Uterus (tissue), 4 donors: ENCODE data around the gene ZNF407. TPM values are rescaled to one million over a fixed set of nuclear protein-coding genes. Genes with fewer than 3 reads are reported as not detected.

Experiments used
- DNase-seq, 2 donors: peaks; one replicate each; pipeline ENCODE4 v3.0.0-alpha.2; 2019 to 2020
- H3K27ac ChIP-seq, 2 donors: fragments of 200-600 bp; sonication (generic); 1 replicate in 1 of 2; 2 replicates in 1 of 2; pipeline ENCODE4 v1.5.1; 2016 to 2018
- H3K27me3 ChIP-seq, 2 donors: fragments of 200-600 bp; sonication (generic); one replicate each; pipeline ENCODE4 v1.5.1; 2018 to 2019; ENCODE audit warnings: control low read depth in 1 of 2
- H3K36me3 ChIP-seq, 2 donors: fragments of 200-600 bp; sonication (generic); one replicate each; pipeline ENCODE4 v1.5.1; 2019; ENCODE audit warnings: control low read depth in 1 of 2
- H3K4me1 ChIP-seq, 2 donors: fragments of 200-600 bp; sonication (generic); one replicate each; pipeline ENCODE4 v1.5.1; 2018 to 2019; ENCODE audit warnings: control low read depth in 1 of 2
- H3K4me3 ChIP-seq, 2 donors: fragments of 200-600 bp; sonication (generic); 1 replicate in 1 of 2; 2 replicates in 1 of 2; pipeline ENCODE4 v1.5.1; 2018 to 2019; ENCODE audit warnings: mild to moderate bottlenecking in 1 of 2
- H3K9me3 ChIP-seq, 2 donors: fragments of 200-600 bp; sonication (generic); one replicate each; pipeline ENCODE4 v1.5.1; 2019; ENCODE audit warnings: control low read depth in 1 of 2
- CTCF ChIP-seq, 4 experiments: fragments of 200-600 bp in 2 of 4; fragments of 450-650 bp in 2 of 4; sonication (generic) in 2 of 4; IDR thresholded peaks; one replicate each; pipeline ENCODE4 v1.5.1; 2016 to 2019; ENCODE audit warnings: antibody characterized with exemption in 4 of 4, mild to moderate bottlenecking in 2 of 4, moderate library complexity in 1 of 4
- POLR2A ChIP-seq, 2 donors: fragments of 450-650 bp; IDR thresholded peaks; one replicate each; pipeline ENCODE4 v1.6.1; 2016; ENCODE audit warnings: antibody characterized with exemption in 2 of 2, mild to moderate bottlenecking in 1 of 2, moderate library complexity in 1 of 2
- intact Hi-C: fragments of 100-400 bp; cut with DNase I; formaldehyde crosslinking; loops from one replicate; pipeline ENCODE4 v1.15.1; 2023; ENCODE audit warnings: low total_unique reads
- total RNA-seq, 4 donors: library from RNA; depleted of rRNA in 3 of 4; stranded (reverse); fragments of >200 nt in 3 of 4; gene quantifications; one replicate each; pipeline versions ENCODE4 v1.1.0 to v1.2.4, GENCODE V29; 2014 to 2023
- donor health status: DM: yes; HTN: yes; CAD: no.

Gene ZNF407
- total RNA-seq, 4 donors from 2014 or later, result 10.6 to 38.9 (median 23.7) TPM

- H3K4me3 ChIP-seq, result no peak overlapping the region
- H3K27me3 ChIP-seq, result no peaks in the 10 kb centered on the region
- intact Hi-C loops, result no loop called here
- H3K9me3 ChIP-seq, result no peaks in the 10 kb centered on the region
- no peak overlapping the region for H3K27ac ChIP-seq
- TF ChIP-seq POLR2A (IDR thresholded peaks at IDR 0.05), result no peak
- TF ChIP-seq CTCF (IDR thresholded peaks at IDR 0.05), result no peak
- no peak for DNase-seq
- H3K4me1 ChIP-seq, result no peaks in the 10 kb centered on the region
- no peaks in the 10 kb centered on the region for H3K36me3 ChIP-seq
These were observed 22.8 kb upstream of the ZNF407 start for GRCh38 chr18:74574916-74575315.

- Histone ChIP-seq H3K9me3 (no peaks in the 10 kb centered on the region), H3K27ac (no peak overlapping the region), H3K4me1 (no peaks in the 10 kb centered on the region), H3K27me3 (no peaks in the 10 kb centered on the region), H3K4me3 (no peak overlapping the region), H3K36me3 (no peaks in the 10 kb centered on the region)
- DNase-seq, result no peak
- TF ChIP-seq POLR2A (IDR thresholded peaks at IDR 0.05) (no peak), CTCF (IDR thresholded peaks at IDR 0.05) (no peak)
- intact Hi-C loops, result no loop called here
These were observed 20.7 kb upstream of the ZNF407 start for GRCh38 chr18:74577019-74577418.

- Histone ChIP-seq H3K4me3 (no peak overlapping the region), H3K36me3 (no peaks in the 10 kb centered on the region), H3K27ac (no peak overlapping the region), H3K27me3 (no peaks in the 10 kb centered on the region), H3K9me3 (no peaks in the 10 kb centered on the region), H3K4me1 (no peaks in the 10 kb centered on the region)
- intact Hi-C loops, result no loop called here
- DNase-seq, result no peak
- TF ChIP-seq CTCF (IDR thresholded peaks at IDR 0.05), result no peak
- no peak for TF ChIP-seq POLR2A (IDR thresholded peaks at IDR 0.05)
These were observed 18.1 kb upstream of the ZNF407 start for GRCh38 chr18:74579496-74580065.

- DNase-seq, result no peak
- intact Hi-C loops, result no loop called here
- Histone ChIP-seq H3K4me3 (no peak overlapping the region), H3K4me1 (no peaks in the 10 kb centered on the region), H3K27ac (no peak overlapping the region), H3K9me3 (no peaks in the 10 kb centered on the region), H3K27me3 (no peaks in the 10 kb centered on the region), H3K36me3 (no peaks in the 10 kb centered on the region)
- no peak for TF ChIP-seq POLR2A (IDR thresholded peaks at IDR 0.05)
- no peak for TF ChIP-seq CTCF (IDR thresholded peaks at IDR 0.05)
These were observed 15.0 kb upstream of the ZNF407 start for GRCh38 chr18:74582642-74583041.

- H3K27me3 ChIP-seq, result no peaks in the 10 kb centered on the region
- H3K9me3 ChIP-seq, result no peaks in the 10 kb centered on the region
- no peaks in the 10 kb centered on the region for H3K36me3 ChIP-seq
- no peak overlapping the region for H3K27ac ChIP-seq
- no peaks in the 10 kb centered on the region for H3K4me1 ChIP-seq
- intact Hi-C loops, result no loop called here
- no peak for DNase-seq
- TF ChIP-seq CTCF (IDR thresholded peaks at IDR 0.05) (no peak), POLR2A (IDR thresholded peaks at IDR 0.05) (no peak)
- H3K4me3 ChIP-seq, result no peak overlapping the region
These were observed 10.2 kb upstream of the ZNF407 start for GRCh38 chr18:74587441-74587840.
